ENCODE measurements around the gene SPATA32. TPM values are rescaled to one million over a fixed set of nuclear protein-coding genes. Genes with fewer than 3 reads are reported as not detected.

Gene SPATA32, protein sequence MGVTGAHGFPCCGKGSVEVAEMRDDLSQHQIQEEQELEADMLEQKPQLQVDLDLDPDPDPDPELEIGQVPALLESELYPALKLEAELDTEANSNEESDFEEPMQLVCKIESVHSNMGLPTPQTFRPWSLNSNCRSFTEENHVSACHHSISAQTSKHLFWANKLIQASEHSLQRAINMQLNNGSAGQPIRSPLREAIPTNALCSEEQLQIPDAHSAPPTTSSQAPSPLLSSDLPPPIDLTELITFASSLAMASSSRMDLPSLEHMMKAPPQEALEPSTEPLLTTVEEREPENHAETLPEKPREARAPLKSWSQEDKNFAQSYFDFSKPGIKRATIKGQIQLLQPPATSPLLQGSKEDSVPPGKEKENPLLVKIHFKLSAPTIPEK
- 0.12 TPM in 1 of 2 replicates, not detected in the other for total RNA-seq

GRCh38 chr17:45261577-45262515 lies at the start of gene SPATA32:
TSS of gene SPATA32 (minus strand) at chr17:45262094. CDS start at chr17:45262016, 78 bp downstream.

DNA sequence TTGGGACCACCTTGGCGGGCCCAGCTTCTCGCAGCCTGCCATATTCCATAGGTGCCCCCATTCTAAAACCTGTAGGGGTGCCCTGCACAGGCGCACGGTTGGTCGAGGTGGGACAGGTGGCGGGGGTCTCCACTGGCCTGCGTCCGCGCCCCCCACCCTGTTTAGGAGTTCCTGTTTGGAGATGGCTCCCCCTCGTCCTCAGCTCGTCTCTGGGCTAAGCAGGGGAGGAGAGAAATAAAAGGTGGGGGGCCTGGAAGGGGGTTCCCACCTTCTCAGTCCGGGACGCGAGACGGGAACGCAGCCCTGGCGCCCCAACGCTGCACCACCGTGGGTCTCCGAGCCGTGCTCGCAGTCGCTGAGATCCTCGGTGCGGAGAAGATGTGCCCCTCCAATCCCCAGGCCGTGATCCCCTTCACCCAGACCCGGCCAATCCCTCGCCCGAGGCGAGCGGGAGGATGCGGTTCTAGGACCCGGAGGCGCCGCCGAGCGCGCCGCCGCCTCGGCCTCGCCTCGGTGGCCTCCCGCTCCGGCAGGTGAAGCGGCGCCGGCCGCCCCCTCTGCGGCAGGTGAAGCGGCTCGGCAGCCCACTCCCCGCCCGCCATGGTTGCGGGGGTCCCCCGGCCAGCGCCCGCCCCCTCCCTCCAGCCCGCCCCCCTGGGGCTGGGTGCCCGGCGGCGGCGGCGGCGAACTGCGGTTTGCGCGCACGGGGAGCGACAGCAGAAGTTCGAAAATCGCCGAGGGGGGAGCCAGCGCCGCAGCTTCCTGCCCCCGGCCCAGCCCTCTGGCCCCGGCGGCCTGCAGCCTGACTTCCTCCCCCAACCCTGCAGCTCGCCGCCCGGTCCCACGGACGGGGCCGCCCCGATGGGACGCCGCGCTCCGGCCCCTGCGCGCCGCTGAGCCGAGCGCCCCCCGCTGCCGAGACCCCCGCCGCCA lies 40.5 kb downstream of the SPATA32 start, which contains the start of gene FMNL1:
Gene FMNL1 (plus strand): TSS at position 805 of the 933 bp plus-strand sequence. CDS start 240 bp downstream, outside the sequence.

Other genes with a start within 250 kb of the SPATA32 start
- gene DCAKD, start 210.5 kb downstream of the SPATA32 start, total RNA-seq, result 24.2 and 28.2 TPM in 2 replicates
- 94.7 and 98.5 TPM in 2 replicates for gene NMT1, start 200.8 kb downstream of the SPATA32 start, total RNA-seq
- gene PLCD3, start 129.6 kb downstream of the SPATA32 start, total RNA-seq, result 21.0 and 23.0 TPM in 2 replicates
- gene ACBD4, start 126.4 kb downstream of the SPATA32 start, total RNA-seq, result 3.9 and 7.5 TPM in 2 replicates
- 7.9 and 8.7 TPM in 2 replicates for gene HEXIM1, start 113.6 kb downstream of the SPATA32 start, total RNA-seq
- gene HEXIM2, start 100.2 kb downstream of the SPATA32 start, total RNA-seq, result 7.6 and 9.6 TPM in 2 replicates
- gene FMNL1, start 40.2 kb downstream of the SPATA32 start, total RNA-seq, result 2.2 and 3.9 TPM in 2 replicates
- 2.7 and 2.9 TPM in 2 replicates for gene MAP3K14, start 54.9 kb upstream of the SPATA32 start, total RNA-seq
- 4.1 and 6.4 TPM in 2 replicates for gene ARHGAP27, start 170.8 kb upstream of the SPATA32 start, total RNA-seq
- 21.0 and 24.7 TPM in 2 replicates for gene PLEKHM1, start 228.6 kb upstream of the SPATA32 start, total RNA-seq